ENCODE measurements around the gene TTC33.

Gene TTC33

GRCh38 chr5:40559306-40559705, 196.5 kb downstream of the TTC33 start:
- no peaks in the 10 kb centered on the region for H3K36me3 ChIP-seq (ENCODE audit: insufficient read depth, insufficient read length, low read length)
- no peak for TF ChIP-seq SUZ12 (IDR thresholded peaks at IDR 0.05; ENCODE audit: extremely low read depth, insufficient read depth, insufficient read length)
- no peak for TF ChIP-seq ZNF274 (IDR thresholded peaks at IDR 0.05; ENCODE audit: low read depth, low read length)
- no peak for TF ChIP-seq YY1 (IDR thresholded peaks at IDR 0.05; ENCODE audit: insufficient read depth, insufficient read length)
- H3K4me3 ChIP-seq (ENCODE audit: insufficient read length, low read depth): no peak overlapping the region
- no peak overlapping the region for H3K9ac ChIP-seq (ENCODE audit: insufficient read length, low read depth)
- no peaks in the 10 kb centered on the region for H3K9me3 ChIP-seq (ENCODE audit: insufficient read depth, low read length)
- no peaks in the 10 kb centered on the region for H3K4me1 ChIP-seq (ENCODE audit: insufficient read depth, insufficient read length)
- H3K27me3 ChIP-seq (ENCODE audit: insufficient read depth, insufficient read length): no peaks in the 10 kb centered on the region
- DNase-seq (ENCODE audit: low read depth, low spot score): no peak

- Histone ChIP-seq H3K4me3 (ENCODE audit: insufficient read length, low read depth) (no peak overlapping the region), H3K9me3 (ENCODE audit: insufficient read depth, low read length) (no peaks in the 10 kb centered on the region), H3K27me3 (ENCODE audit: insufficient read depth, insufficient read length) (no peaks in the 10 kb centered on the region), H3K9ac (ENCODE audit: insufficient read length, low read depth) (no peak overlapping the region), H3K36me3 (ENCODE audit: insufficient read depth, insufficient read length, low read length) (no peaks in the 10 kb centered on the region), H3K4me1 (ENCODE audit: insufficient read depth, insufficient read length) (no peaks in the 10 kb centered on the region)
- no peak for DNase-seq (ENCODE audit: low read depth, low spot score)
- no peak for TF ChIP-seq YY1 (IDR thresholded peaks at IDR 0.05; ENCODE audit: insufficient read depth, insufficient read length)
- no peak for TF ChIP-seq SUZ12 (IDR thresholded peaks at IDR 0.05; ENCODE audit: extremely low read depth, insufficient read depth, insufficient read length)
- no peak for TF ChIP-seq ZNF274 (IDR thresholded peaks at IDR 0.05; ENCODE audit: low read depth, low read length)
Observed at GRCh38 chr5:40557501-40557900, 198.3 kb downstream of the TTC33 start.

- Histone ChIP-seq H3K4me3 (ENCODE audit: insufficient read length, low read depth) (no peak overlapping the region), H3K9ac (ENCODE audit: insufficient read length, low read depth) (no peak overlapping the region), H3K36me3 (ENCODE audit: insufficient read depth, insufficient read length, low read length) (no peaks in the 10 kb centered on the region), H3K27me3 (ENCODE audit: insufficient read depth, insufficient read length) (no peaks in the 10 kb centered on the region), H3K4me1 (ENCODE audit: insufficient read depth, insufficient read length) (no peaks in the 10 kb centered on the region), H3K9me3 (ENCODE audit: insufficient read depth, low read length) (no peaks in the 10 kb centered on the region)
- DNase-seq (ENCODE audit: low read depth, low spot score): no peak
- TF ChIP-seq SUZ12 (IDR thresholded peaks at IDR 0.05; ENCODE audit: extremely low read depth, insufficient read depth, insufficient read length): no peak
- no peak for TF ChIP-seq ZNF274 (IDR thresholded peaks at IDR 0.05; ENCODE audit: low read depth, low read length)
- no peak for TF ChIP-seq YY1 (IDR thresholded peaks at IDR 0.05; ENCODE audit: insufficient read depth, insufficient read length)
Observed at GRCh38 chr5:40556811-40557210, 198.9 kb downstream of the TTC33 start.

- no peak for DNase-seq (ENCODE audit: low read depth, low spot score)
- TF ChIP-seq SUZ12 (IDR thresholded peaks at IDR 0.05; ENCODE audit: extremely low read depth, insufficient read depth, insufficient read length) (no peak), ZNF274 (IDR thresholded peaks at IDR 0.05; ENCODE audit: low read depth, low read length) (no peak), YY1 (IDR thresholded peaks at IDR 0.05; ENCODE audit: insufficient read depth, insufficient read length) (no peak)
- Histone ChIP-seq H3K36me3 (ENCODE audit: insufficient read depth, insufficient read length, low read length) (no peaks in the 10 kb centered on the region), H3K4me1 (ENCODE audit: insufficient read depth, insufficient read length) (no peaks in the 10 kb centered on the region), H3K9me3 (ENCODE audit: insufficient read depth, low read length) (no peaks in the 10 kb centered on the region), H3K27me3 (ENCODE audit: insufficient read depth, insufficient read length) (no peaks in the 10 kb centered on the region), H3K9ac (ENCODE audit: insufficient read length, low read depth) (no peak overlapping the region), H3K4me3 (ENCODE audit: insufficient read length, low read depth) (no peak overlapping the region)
Observed at GRCh38 chr5:40555886-40556285, 199.9 kb downstream of the TTC33 start.

- Histone ChIP-seq H3K4me3 (ENCODE audit: insufficient read length, low read depth) (no peak overlapping the region), H3K9me3 (ENCODE audit: insufficient read depth, low read length) (no peaks in the 10 kb centered on the region), H3K4me1 (ENCODE audit: insufficient read depth, insufficient read length) (no peaks in the 10 kb centered on the region), H3K27me3 (ENCODE audit: insufficient read depth, insufficient read length) (no peaks in the 10 kb centered on the region), H3K36me3 (ENCODE audit: insufficient read depth, insufficient read length, low read length) (no peaks in the 10 kb centered on the region), H3K9ac (ENCODE audit: insufficient read length, low read depth) (no peak overlapping the region)
- no peak for DNase-seq (ENCODE audit: low read depth, low spot score)
- TF ChIP-seq SUZ12 (IDR thresholded peaks at IDR 0.05; ENCODE audit: extremely low read depth, insufficient read depth, insufficient read length) (no peak), ZNF274 (IDR thresholded peaks at IDR 0.05; ENCODE audit: low read depth, low read length) (no peak), YY1 (IDR thresholded peaks at IDR 0.05; ENCODE audit: insufficient read depth, insufficient read length) (no peak)
Observed at GRCh38 chr5:40554813-40555212, 200.9 kb downstream of the TTC33 start.

- H3K27me3 ChIP-seq (ENCODE audit: insufficient read depth, insufficient read length): no peaks in the 10 kb centered on the region
- no peak overlapping the region for H3K4me3 ChIP-seq (ENCODE audit: insufficient read length, low read depth)
- no peak for TF ChIP-seq YY1 (IDR thresholded peaks at IDR 0.05; ENCODE audit: insufficient read depth, insufficient read length)
- TF ChIP-seq SUZ12 (IDR thresholded peaks at IDR 0.05; ENCODE audit: extremely low read depth, insufficient read depth, insufficient read length): no peak
- TF ChIP-seq ZNF274 (IDR thresholded peaks at IDR 0.05; ENCODE audit: low read depth, low read length): no peak
- no peaks in the 10 kb centered on the region for H3K36me3 ChIP-seq (ENCODE audit: insufficient read depth, insufficient read length, low read length)
- no peak for DNase-seq (ENCODE audit: low read depth, low spot score)
- no peak overlapping the region for H3K9ac ChIP-seq (ENCODE audit: insufficient read length, low read depth)
- no peaks in the 10 kb centered on the region for H3K4me1 ChIP-seq (ENCODE audit: insufficient read depth, insufficient read length)
- H3K9me3 ChIP-seq (ENCODE audit: insufficient read depth, low read length): no peaks in the 10 kb centered on the region
Observed at GRCh38 chr5:40554054-40554453, 201.7 kb downstream of the TTC33 start.

GRCh38 chr5:40552981-40553380, 202.8 kb downstream of the TTC33 start:
- no peaks in the 10 kb centered on the region for H3K36me3 ChIP-seq (ENCODE audit: insufficient read depth, insufficient read length, low read length)
- H3K9ac ChIP-seq (ENCODE audit: insufficient read length, low read depth): no peak overlapping the region
- no peaks in the 10 kb centered on the region for H3K27me3 ChIP-seq (ENCODE audit: insufficient read depth, insufficient read length)
- no peak for DNase-seq (ENCODE audit: low read depth, low spot score)
- no peaks in the 10 kb centered on the region for H3K9me3 ChIP-seq (ENCODE audit: insufficient read depth, low read length)
- TF ChIP-seq YY1 (IDR thresholded peaks at IDR 0.05; ENCODE audit: insufficient read depth, insufficient read length) (no peak), SUZ12 (IDR thresholded peaks at IDR 0.05; ENCODE audit: extremely low read depth, insufficient read depth, insufficient read length) (no peak), ZNF274 (IDR thresholded peaks at IDR 0.05; ENCODE audit: low read depth, low read length) (no peak)
- no peak overlapping the region for H3K4me3 ChIP-seq (ENCODE audit: insufficient read length, low read depth)
- H3K4me1 ChIP-seq (ENCODE audit: insufficient read depth, insufficient read length): no peaks in the 10 kb centered on the region

All from NT2/D1 (cell line).